DOHH2 (cell line): ENCODE measurements around the gene DOCK9.

Source experiments
- H3F3A ChIP-seq: fragments of 200-600 bp; sonication (generic), shearing (Covaris generic); 2 replicates; pipeline ENCODE4 v1.6.0; 2016; ENCODE audit warnings: antibody characterized with exemption, mild to moderate bottlenecking; ENCODE audit not compliant: control insufficient read depth, insufficient read depth
- H3K27ac ChIP-seq: fragments of 200-600 bp; sonication (generic); 2 replicates; pipeline ENCODE4 v1.5.1; 2014; ENCODE audit warnings: low read depth, mild to moderate bottlenecking, low read length, moderate library complexity
- H3K27me3 ChIP-seq: fragments of 200-600 bp; sonication (generic); 2 replicates; pipeline ENCODE4 v1.6.1; 2014; ENCODE audit warnings: mild to moderate bottlenecking, low read length, mixed read lengths; ENCODE audit not compliant: control insufficient read depth
- H3K36me3 ChIP-seq: fragments of 200-600 bp; sonication (generic); 2 replicates; pipeline ENCODE4 v1.6.1; 2014; ENCODE audit warnings: mild to moderate bottlenecking, low read length, moderate library complexity, mixed read lengths; ENCODE audit not compliant: control insufficient read depth
- H3K4me1 ChIP-seq: fragments of 200-600 bp; sonication (generic); 2 replicates; pipeline ENCODE4 v1.6.1; 2014; ENCODE audit warnings: mild to moderate bottlenecking, low read length, mixed read lengths; ENCODE audit not compliant: control insufficient read depth
- H3K4me2 ChIP-seq: fragments of 200-600 bp; sonication (generic); 2 replicates; pipeline ENCODE4 v1.6.0; 2014; ENCODE audit warnings: mild to moderate bottlenecking, low read length, moderate library complexity
- H3K4me3 ChIP-seq: fragments of 200-600 bp; sonication (generic); 2 replicates; pipeline ENCODE4 v1.5.1; 2014; ENCODE audit warnings: mild to moderate bottlenecking, low read length, mixed read lengths
- H3K79me2 ChIP-seq: fragments of 200-600 bp; sonication (generic); 2 replicates; pipeline ENCODE4 v1.6.1; 2014; ENCODE audit warnings: mild to moderate bottlenecking, low read length, mixed read lengths; ENCODE audit not compliant: control insufficient read depth
- H3K9me2 ChIP-seq: fragments of 200-600 bp; sonication (generic); replicated peaks from 2 replicates; pipeline ENCODE4 v1.6.1; 2014; ENCODE audit warnings: mild to moderate bottlenecking, low read length, mixed read lengths; ENCODE audit not compliant: control insufficient read depth
- H3K9me3 ChIP-seq: fragments of 200-600 bp; sonication (generic); 2 replicates; pipeline ENCODE4 v1.6.1; 2014; ENCODE audit warnings: antibody characterized with exemption, low read length, mixed read lengths; ENCODE audit not compliant: control insufficient read depth, insufficient read depth
- H4K20me1 ChIP-seq: fragments of 200-600 bp; sonication (generic); 2 replicates; pipeline ENCODE4 v1.6.0; 2014; ENCODE audit warnings: low read depth, mild to moderate bottlenecking, antibody characterized with exemption, low read length, moderate library complexity; ENCODE audit not compliant: control insufficient read depth, insufficient read depth
- EZH2phosphoT487 ChIP-seq: fragments of 200-600 bp; sonication (generic); IDR thresholded peaks from 2 replicates; pipeline ENCODE4 v1.6.1; 2017; ENCODE audit warnings: borderline replicate concordance, mild to moderate bottlenecking, antibody characterized with exemption, low read length, moderate library complexity, mixed read lengths
- TF ChIP-seq, protein P1 (sequence below): fragments of 200-600 bp; sonication (generic); IDR thresholded peaks from one replicate; pipeline ENCODE4 v1.5.1; 2014; ENCODE audit warnings: antibody characterized with exemption, mild to moderate bottlenecking, low read depth, low read length; ENCODE audit not compliant: poor library complexity, severe bottlenecking

DOCK9 gene

GRCh38 chr13:99018418-99019180 lies 40.7 kb upstream of the DOCK9 start:
- TF ChIP-seq EZH2phosphoT487 = no peak
- Histone ChIP-seq H3K4me1 (no peaks in the 10 kb centered on the region), H3F3A (no peaks in the 10 kb centered on the region), H3K79me2 (no peaks in the 10 kb centered on the region), H3K4me2 (no peak overlapping the region), H3K4me3 (no peak overlapping the region), H4K20me1 (no peaks in the 10 kb centered on the region), H3K9me3 (no peaks in the 10 kb centered on the region), H3K9me2 (no peaks in the 10 kb centered on the region), H3K36me3 (no peaks in the 10 kb centered on the region), H3K27ac (no peak overlapping the region), H3K27me3 (peaks cover 17% of the 10 kb centered on the region)

- H3K4me2 ChIP-seq = no peak overlapping the region
- H4K20me1 ChIP-seq = no peaks in the 10 kb centered on the region
- H3K9me2 ChIP-seq = no peaks in the 10 kb centered on the region
- H3F3A ChIP-seq = no peaks in the 10 kb centered on the region
- no peaks in the 10 kb centered on the region for H3K4me1 ChIP-seq
- no peaks in the 10 kb centered on the region for H3K36me3 ChIP-seq
- H3K4me3 ChIP-seq = no peak overlapping the region
- no peak overlapping the region for H3K27ac ChIP-seq
- H3K27me3 ChIP-seq = peaks cover 11% of the 10 kb centered on the region; the same call in 1 of the 2 replicates
- H3K9me3 ChIP-seq = no peaks in the 10 kb centered on the region
- TF ChIP-seq, protein P1, sequence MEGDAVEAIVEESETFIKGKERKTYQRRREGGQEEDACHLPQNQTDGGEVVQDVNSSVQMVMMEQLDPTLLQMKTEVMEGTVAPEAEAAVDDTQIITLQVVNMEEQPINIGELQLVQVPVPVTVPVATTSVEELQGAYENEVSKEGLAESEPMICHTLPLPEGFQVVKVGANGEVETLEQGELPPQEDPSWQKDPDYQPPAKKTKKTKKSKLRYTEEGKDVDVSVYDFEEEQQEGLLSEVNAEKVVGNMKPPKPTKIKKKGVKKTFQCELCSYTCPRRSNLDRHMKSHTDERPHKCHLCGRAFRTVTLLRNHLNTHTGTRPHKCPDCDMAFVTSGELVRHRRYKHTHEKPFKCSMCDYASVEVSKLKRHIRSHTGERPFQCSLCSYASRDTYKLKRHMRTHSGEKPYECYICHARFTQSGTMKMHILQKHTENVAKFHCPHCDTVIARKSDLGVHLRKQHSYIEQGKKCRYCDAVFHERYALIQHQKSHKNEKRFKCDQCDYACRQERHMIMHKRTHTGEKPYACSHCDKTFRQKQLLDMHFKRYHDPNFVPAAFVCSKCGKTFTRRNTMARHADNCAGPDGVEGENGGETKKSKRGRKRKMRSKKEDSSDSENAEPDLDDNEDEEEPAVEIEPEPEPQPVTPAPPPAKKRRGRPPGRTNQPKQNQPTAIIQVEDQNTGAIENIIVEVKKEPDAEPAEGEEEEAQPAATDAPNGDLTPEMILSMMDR = no peak
- TF ChIP-seq EZH2phosphoT487 = no peak
- H3K79me2 ChIP-seq = no peaks in the 10 kb centered on the region
Measured at GRCh38 chr13:99015606-99016490, 38.0 kb upstream of the DOCK9 start.

GRCh38 chr13:99014522-99014921 lies 36.7 kb upstream of the DOCK9 start:
- no peak overlapping the region for H3K4me3 ChIP-seq
- no peaks in the 10 kb centered on the region for H3K4me1 ChIP-seq

More at GRCh38 chr13:99014522-99014921, 36.7 kb upstream of the DOCK9 start:
- Histone ChIP-seq H3K9me2 (no peaks in the 10 kb centered on the region), H3K4me2 (no peak overlapping the region), H3K27me3 (peaks cover 10% of the 10 kb centered on the region; the same call in 1 of the 2 replicates), H3F3A (no peaks in the 10 kb centered on the region), H3K9me3 (no peaks in the 10 kb centered on the region), H4K20me1 (no peaks in the 10 kb centered on the region), H3K27ac (no peak overlapping the region), H3K79me2 (no peaks in the 10 kb centered on the region), H3K36me3 (no peaks in the 10 kb centered on the region)
- TF ChIP-seq, protein P1 = no peak
- TF ChIP-seq EZH2phosphoT487 = no peak
